ENCODE results near the gene CTXN2.
A peak's percentile ranks its signal among the peaks of the same experiment; 100 is the strongest.

Gene CTXN2

GRCh38 chr15:48225771-48226170 lies 34.3 kb downstream of the CTXN2 start:
- no peak for DNase-seq

GRCh38 chr15:48230498-48230897 lies 39.0 kb downstream of the CTXN2 start:
- DNase-seq: no peak

- DNase-seq: no peak
These were observed 41.8 kb downstream of the CTXN2 start for GRCh38 chr15:48233246-48233645.

- DNase-seq: no peak
These were observed 47.9 kb downstream of the CTXN2 start for GRCh38 chr15:48239334-48239733.

GRCh38 chr15:48242015-48242414 lies 50.5 kb downstream of the CTXN2 start:
- no peak for DNase-seq

- no peak for DNase-seq
These were observed 51.1 kb downstream of the CTXN2 start for GRCh38 chr15:48242535-48242934.

GRCh38 chr15:48244921-48245320 lies 53.5 kb downstream of the CTXN2 start:
- no peak for DNase-seq

- DNase-seq: no peak
These were observed 56.9 kb downstream of the CTXN2 start for GRCh38 chr15:48248414-48248813.

GRCh38 chr15:48250640-48251076 lies 59.2 kb downstream of the CTXN2 start:
- DNase-seq: peak; percentile 82

GRCh38 chr15:48253172-48253571 lies 61.7 kb downstream of the CTXN2 start:
- DNase-seq: no peak
